NOMO-1 (cell line): ENCODE data around the gene PIEZO2.
"Not testable (repeated sequence)": the region's sequence is repeated elsewhere in the genome, so short reads cannot be mapped to it uniquely, and the experiment has no call there.

Experiments used
- DNase-seq, 2 experiments: peaks; one replicate each; lab custom pipeline; 2025; ENCODE audit not compliant: unreplicated experiment in 2 of 2; lab: John Stamatoyannopoulos, UW

The PIEZO2 gene

DNA sequence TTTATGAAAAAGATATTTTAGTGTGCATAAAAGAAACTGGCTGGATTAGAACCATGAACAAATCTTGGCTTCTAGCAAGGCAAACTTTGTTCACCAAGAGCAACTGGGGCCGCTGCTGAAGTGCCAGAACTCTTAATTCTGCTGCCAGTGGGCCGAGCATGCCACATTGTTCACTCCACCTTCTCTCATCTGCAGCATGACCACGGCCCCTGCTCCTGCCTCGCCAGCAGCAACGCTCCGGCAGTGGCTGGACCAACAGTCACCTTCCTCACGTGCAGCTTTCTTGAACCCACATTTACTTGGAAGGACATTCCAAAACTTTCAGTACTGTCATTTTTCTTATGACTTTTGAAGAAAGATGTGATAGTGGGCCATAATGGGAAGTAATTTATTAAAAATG lies 213.8 kb downstream of the PIEZO2 start:
- DNase-seq: no peak

DNA sequence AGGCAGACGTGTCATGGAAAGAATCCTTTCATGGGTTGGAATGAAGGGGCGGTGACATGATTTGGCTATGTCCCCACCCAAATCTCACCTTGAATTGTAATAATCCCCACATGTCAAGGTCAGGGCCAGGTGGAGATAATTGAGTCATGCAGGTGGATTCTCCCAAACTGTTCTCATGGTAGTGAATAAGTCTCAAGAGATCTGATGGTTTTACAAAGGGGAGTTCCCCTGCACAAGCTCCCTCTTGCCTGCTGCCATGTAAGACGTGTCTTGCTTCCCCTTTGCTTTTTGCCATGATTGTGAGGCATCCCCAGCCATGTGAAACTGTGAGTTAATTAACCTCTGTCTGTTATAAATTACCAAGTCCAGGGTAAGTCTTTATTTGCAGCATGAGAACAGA lies 215.7 kb downstream of the PIEZO2 start:
- not testable (repeated sequence) for DNase-seq

DNA sequence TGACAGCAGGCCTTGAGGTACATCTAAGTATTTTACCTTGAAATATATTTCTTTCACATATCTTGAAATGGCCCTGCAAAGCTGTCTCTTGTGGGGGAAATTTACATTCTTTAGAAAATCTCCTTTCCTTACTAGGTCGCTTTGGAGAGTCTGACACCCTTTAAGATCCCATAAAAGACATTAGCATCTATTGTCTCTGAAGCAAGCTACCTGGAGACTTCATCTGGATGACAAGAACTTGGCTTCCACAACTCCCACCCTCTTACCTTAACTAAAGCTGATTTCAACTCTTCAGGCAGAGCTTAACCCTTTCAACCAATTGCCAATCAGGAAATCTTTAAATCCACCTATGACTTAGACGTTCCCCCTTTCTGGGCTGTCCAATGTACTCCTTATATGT lies 219.3 kb downstream of the PIEZO2 start:
- no peak for DNase-seq

DNA sequence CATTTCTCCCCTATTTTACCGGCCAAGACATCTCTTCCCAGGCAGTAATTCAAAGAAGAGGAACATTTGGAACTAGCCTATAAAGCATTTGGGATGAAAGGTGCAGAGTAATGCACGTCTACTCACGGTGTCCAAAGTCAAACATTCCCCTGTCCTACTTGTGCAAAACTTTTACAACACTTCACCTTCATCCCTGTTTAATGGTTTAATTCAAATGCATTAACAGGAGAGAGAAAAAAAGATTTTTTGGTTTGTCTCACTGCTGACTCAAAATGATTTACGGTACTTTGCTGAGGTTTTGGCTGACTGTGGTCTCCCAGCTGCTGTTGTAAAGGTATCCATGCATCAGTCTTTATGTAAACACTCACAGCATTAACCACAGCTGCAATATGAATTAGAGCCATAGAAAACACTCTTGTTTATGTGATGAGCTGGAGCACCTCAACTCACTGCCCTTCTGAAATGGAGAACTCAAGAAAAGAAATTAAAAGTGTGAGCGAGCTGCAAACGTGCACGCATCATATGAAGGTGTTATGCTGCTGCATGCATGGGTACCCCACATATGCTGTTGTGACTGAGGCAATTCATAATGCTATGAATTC lies 220.5 kb downstream of the PIEZO2 start:
- no peak for DNase-seq

DNA sequence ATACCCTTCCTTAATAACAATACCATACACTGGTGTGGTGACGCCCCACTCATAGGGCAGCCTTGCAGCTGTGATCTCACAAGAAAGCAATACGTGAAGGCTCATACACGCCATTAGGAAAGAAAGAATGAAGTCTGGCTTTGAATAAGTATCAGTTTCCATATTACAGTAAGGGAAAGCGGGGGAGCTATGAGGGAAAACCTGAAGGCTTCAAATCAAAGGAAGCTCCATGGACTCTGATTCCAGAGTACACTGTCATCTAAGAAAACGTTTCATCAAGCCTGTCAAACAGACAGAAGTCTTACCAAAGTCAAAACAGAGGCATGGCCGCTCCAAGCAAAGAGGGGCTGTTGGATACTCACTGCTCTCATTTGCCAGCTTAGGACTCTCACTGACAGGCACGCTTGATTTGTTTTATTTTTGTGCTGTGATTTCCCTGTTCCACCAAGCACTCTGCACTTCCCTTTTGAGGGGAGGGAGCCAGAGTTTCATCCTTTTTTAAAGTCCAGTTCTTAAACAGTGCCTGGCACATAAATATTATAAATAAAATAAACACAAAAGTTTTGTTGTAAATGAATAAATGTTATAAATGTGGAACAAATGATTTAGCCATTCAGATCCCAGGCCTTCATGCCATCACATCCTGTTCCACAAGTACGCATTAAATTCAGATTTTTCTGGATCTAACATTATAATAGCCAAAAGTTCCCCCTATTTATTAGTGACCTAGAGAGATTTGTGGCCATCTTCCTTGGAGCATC lies 221.2 kb downstream of the PIEZO2 start:
- DNase-seq: no peak

DNA sequence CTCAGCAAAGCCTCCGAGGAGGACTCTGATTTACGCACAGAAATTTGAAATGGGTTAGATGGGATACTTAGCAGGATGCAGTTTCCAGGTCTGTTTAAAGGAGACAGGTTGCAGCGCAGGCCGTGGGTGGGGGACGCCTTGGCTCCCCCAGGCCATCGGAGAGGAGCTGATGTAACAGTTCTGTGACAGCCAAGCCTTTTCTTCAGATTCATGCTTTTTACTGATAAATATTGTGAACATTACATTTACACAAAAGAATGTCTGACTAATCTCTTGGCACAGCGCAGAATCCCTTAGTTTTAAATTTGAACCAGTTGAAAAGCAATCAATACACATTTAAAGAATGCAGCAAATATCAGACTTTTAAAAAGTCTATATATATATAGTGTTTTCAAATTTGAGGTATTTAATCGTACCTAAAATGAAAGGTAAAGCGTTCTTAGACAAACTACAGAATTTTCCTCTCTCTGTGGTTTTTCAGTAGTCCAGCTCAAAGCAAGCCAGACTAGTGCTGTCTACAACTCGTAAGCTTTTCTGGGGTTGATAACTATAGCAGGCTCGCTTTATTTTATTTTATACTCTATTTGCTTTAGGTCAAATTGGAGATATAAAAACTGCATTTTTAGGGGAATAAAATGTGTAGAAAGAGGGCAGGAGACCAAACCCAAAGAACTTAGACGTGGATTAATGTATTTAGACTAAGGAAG lies 221.9 kb downstream of the PIEZO2 start:
- DNase-seq: no peak

DNA sequence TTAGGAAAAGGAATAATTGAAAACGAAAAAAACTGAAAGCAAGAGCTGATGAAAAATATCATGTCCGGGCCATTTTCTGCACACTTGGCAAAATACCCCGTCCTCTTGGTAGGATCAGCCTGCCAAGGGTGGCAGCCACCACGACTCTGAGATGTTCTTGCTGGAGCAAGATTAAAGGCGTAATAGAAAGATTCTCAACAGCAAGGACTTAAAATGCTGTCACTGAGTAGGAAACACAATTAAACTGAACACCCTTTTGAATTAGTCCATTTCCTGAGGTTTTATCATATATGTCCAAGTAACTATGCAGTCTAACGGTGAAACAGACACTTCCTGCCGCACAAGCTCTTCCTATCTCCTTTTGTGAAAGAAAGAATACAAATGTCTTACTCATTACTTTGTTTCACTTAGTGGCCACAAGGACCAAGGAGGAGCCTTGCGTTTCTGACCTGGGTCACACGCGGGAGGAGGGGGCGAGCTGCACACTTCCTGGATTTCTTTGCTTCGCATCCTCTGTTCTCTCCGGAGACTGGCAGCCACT lies 222.7 kb downstream of the PIEZO2 start:
- no peak for DNase-seq

DNA sequence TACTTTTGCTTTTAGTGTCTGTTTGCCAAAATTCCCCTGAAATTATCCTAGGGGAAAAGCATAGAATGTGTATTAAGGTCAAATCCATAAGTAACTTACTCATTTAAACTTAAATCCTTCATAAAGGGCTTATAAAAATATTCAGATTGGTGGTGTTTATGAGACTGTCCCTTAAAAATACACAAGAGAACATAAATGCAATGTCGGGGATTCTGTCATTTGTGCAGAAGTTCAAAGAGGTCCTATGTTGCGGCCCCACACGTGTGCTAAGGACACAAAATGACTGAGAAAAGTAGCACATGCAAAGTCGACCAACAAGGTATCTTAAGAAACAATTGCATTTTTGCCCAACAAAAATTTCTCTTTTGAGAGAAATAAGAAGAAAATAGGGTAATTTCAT lies 225.1 kb downstream of the PIEZO2 start:
- DNase-seq: no peak

DNA sequence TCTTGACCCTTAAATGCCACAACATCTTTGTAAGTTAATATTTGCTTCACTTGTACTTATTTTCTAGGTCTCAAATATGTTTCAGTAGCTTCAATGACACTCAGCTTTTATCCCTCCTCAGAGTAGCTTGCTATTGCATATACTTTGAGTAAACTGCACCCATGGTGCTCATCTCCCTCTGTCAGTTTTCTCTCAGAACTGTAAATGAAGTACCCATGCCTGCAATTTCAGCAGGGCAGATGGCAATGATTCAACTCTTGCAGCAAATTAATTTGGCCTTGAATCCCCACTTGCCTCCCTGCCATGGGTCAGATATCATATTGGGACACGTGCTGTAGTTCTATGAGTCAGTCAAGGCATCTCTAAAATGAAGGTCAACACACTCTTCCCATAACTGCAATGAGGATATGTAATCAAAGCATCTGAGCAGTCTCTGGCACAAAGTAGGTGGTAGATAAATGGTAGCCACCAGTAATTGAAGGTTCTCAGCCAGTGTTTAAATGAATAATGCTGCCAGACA lies 225.8 kb downstream of the PIEZO2 start:
- DNase-seq: no peak

DNA sequence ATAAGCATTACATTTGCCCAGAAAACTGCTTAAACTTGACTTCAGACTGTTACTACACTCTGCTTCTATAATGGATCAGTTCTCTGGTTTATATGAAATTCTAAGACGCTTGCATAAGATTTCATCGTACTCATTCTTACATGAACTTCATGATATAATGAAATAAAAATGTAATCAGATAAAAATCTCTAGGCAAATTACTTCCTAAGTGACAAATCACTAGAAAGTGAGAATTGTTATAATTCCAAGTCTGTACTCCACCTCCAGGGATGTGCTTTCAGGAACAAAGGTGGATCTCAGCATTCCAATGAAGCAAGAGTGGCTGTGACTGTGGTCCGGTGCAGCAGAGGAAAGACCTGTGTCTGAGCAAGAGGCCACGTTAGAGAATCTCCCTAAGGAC lies 226.2 kb downstream of the PIEZO2 start:
- DNase-seq: no peak

DNA sequence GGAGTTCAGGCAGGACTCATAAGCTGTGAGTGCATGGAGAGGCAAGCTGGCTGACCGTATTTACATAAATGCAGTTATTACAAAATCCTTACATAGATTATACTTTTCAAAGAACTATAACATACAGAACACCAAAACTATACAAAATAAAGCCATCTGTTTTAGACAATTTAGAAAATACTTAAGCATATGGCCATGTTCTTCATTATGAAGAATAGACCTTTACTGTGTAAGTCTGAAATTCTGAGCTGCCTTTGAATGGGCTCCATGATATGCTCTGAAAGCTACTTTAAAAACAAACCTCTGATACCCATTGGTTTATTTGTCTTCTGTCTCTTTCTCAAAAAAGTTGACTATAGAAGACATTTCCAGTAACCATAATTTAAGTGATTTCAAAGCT lies 226.7 kb downstream of the PIEZO2 start:
- DNase-seq: not testable (repeated sequence)

DNA sequence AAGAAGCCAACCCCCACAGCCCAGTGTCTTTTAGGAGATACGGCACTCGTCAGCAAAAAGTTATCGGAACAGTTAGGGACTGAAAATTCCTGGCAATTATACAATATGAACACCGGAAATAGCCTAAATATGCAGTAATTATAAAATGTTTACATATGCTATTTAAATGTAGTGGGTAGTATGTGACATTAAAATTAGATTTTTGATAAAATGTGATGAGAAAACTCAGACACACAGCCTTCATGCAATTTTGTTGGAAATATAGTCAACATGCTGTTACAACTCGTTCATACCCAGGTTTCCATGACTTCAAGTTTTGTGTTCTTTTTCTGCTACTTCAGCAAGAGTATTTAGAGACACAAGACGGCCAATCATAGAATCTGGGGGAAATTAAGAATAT lies 229.1 kb downstream of the PIEZO2 start:
- DNase-seq: not testable (repeated sequence)

DNA sequence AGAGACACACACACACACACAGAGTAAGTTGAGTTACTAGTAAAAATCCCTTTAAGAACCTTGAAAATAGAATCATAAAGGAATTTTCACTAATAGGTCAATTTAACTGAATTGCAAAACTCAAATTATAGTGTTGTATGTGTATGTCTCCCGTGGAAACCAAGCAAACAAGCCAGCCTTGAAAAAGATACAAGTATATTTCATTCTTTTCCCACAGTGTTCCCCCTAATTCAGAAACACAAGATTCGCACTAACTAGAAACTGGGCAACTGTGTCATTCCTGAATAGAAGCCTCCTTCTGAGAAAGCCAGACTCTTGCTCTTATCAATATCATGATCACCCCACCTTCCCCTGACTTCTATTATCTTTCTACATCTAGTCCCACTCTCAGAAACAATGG lies 229.5 kb downstream of the PIEZO2 start:
- DNase-seq: no peak

DNA sequence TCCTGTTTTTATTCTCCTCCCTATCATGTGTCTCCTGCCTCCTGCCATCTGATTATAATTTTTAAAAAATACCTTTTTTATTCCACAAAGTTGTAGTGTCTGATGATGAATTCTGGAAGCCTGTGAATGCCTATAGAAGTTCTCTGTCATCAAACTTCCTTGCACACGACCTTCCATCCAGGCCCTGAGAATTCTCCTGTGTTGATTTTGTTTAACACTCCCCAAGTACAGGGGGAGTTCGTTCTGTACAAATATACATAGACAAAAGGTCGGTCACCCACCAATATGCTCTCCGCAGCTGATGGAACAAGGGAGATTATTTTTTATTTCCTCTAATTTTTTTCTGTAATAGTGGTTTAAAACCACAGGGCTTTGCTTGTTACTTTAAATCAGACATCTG lies 232.5 kb downstream of the PIEZO2 start:
- no peak for DNase-seq

DNA sequence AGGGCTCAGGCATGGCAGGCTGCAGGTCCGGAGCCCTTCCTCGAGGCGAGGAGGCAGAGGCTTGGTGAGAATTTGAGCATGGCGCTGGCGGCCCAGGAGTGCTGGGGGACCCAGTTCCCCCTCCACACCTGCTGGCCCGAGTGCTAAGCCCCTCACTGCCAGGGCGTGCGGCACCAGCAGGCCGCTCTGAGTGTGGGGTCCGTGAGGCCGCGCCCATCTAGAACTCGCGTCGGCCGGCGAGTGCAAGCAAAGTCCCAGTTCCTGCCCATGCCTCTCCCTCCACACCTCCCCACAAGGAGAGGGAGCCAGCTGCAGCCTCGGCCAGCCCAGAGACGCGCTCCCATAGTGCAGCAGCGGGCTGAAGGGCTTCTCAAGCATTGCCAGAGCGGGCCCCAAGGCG lies 233.0 kb downstream of the PIEZO2 start:
- DNase-seq: no peak

DNA sequence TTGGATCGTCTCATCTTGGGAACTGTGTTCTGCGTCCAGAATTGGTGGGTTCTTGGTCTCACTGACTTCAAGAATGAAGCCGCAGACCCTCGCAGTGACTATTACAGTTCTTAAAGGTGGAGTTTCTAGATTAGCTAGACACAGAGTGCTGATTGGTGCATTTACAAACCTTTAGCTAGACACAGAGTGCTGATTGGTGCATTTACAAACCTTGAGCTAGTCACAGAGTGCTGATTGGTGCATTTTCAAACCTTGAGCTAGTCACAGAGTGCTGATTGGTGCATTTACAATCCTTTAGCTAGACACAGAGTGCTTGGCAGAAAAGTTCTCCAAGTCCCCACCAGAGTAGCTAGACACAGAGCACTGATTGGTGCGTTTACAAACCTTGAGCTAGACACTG lies 233.6 kb downstream of the PIEZO2 start:
- not testable (repeated sequence) for DNase-seq

DNA sequence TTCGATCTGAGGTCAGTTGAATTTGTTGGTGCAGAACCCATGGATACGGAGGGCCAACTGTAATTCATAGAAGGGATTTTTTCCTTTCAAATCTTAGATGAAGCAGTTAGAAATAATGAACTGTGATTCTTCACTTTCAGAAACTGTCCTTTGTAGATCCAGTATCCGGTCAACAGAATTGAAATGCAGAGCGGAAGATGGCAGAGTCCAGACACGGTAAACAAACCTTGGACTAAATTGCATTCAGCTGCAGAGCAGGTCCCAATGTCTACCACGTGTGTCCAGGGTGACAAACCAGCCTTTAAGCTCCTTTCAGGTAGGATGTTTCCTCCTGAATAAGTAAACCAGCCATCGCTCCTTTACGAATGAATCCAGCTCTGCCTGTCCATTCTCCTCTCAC lies 234.8 kb downstream of the PIEZO2 start:
- not testable (repeated sequence) for DNase-seq

DNA sequence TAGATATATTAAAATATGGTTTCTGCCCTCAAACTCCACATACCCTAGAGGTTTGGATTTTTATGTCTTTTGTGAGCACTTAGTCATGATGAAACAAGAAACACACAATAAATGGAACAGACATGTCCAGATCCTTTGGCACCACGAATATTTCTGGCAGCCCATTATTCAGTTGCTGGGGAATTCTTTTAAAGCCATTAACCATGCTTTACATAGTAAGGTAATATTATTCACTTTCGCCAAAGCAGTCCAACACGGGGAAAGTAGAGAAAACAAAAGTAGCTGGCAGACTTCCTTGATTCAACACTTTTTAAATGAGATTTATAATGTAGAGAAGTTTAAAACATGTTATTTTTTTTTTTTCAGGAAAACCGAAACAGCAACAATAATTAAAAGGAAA lies 235.4 kb downstream of the PIEZO2 start:
- no peak for DNase-seq

DNA sequence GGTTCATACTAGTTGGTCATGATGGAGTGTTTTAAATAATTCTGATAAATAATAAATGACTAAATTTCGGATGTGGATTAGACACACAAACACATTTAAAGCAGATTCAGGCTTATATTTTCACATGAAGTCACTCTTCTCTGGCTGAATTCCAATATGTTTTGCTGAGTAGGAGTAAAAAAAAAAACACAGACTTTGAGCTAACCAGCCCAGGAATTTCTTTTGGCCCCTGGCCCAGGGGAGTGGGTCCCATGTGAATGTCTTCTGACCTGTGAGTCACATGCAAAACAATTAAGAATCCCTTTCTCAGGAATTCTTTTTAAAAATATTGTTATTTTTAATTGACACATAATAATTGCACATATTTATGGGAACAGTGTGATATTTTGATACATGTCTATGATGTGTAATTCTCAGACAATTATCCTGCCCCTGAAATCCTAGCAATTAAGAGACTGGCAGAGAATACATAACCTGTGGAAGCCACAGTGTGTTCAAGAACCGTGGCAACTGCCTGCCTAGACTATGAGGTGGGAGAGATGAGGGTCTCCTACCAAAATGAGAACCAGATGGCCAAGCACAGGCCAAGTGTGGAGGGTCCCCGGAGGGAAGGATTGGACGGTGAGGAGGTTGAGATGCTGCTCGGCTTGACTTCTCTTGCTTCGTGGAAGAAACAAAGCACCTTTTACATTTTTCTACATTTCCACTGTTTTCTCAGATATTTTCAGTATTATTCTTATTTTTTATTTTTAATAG lies 236.4 kb downstream of the PIEZO2 start:
- no peak for DNase-seq

DNA sequence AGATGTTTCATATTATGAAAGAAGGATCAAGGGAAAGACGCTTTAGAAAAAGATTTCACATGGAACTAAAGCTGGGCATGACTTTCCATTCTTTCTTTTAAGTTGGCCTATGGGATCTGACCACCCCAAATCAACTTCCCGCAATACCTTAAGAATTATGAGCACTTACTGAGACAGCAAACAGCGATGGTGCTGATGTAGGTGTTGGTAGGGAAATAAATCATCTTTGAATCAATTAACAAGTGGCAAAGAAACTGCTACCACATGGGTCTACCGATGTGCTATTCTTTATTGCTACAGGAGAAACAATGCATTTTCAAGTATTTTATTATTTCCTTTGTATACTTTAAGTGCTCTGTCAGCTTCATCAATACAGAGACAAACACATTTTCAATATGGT lies 239.6 kb downstream of the PIEZO2 start:
- DNase-seq: no peak

DNA sequence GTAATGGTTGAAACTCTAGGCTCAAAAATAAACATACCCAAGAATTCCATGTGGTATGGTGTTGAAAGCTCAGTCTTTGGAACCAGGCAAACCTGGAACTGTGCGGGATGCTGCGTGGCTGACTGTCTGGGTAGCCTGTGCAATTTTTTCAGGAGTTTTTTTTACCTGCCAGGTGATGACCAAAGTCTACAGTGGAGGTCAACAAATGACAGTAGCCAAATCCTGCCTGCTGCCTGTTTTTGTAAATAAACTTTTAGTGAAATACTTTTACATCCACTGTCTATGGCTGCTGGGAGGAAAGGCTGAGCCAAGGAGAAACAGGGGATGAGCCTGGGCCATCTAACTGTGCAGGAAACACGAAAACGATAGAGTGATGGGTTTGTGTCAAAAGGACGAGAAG lies 240.6 kb downstream of the PIEZO2 start:
- no peak for DNase-seq
